ENCODE data around the gene OPRL1. TPM values are rescaled to one million over a fixed set of nuclear protein-coding genes. Genes with fewer than 3 reads are reported as not detected.
"Not testable (repeated sequence)": the region's sequence is repeated elsewhere in the genome, so short reads cannot be mapped to it uniquely, and the experiment has no call there.

The OPRL1 gene
- total RNA-seq, 1 donor from 2014 or later = 10.2 TPM

DNA sequence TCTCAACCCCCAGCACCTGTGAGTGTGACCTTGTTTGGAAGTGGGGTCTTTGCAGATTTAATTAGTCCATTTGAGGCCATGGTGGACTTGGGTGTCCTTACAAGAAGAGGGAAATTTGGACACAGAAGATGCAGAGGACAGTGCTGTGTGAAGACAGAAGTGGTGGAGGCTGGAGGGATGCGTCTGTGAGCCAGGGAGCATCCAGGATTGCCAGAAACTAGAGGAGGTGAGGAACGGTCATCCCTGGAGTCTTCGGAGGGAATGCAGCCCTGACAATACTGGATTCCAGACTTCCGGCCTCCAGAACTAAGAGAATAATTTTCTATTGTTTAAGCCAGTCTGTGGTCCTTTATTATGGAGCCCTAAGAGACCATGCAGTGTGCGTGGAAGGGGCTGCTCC is 50.4 kb downstream of the OPRL1 start:
- TF ChIP-seq, protein P1, sequence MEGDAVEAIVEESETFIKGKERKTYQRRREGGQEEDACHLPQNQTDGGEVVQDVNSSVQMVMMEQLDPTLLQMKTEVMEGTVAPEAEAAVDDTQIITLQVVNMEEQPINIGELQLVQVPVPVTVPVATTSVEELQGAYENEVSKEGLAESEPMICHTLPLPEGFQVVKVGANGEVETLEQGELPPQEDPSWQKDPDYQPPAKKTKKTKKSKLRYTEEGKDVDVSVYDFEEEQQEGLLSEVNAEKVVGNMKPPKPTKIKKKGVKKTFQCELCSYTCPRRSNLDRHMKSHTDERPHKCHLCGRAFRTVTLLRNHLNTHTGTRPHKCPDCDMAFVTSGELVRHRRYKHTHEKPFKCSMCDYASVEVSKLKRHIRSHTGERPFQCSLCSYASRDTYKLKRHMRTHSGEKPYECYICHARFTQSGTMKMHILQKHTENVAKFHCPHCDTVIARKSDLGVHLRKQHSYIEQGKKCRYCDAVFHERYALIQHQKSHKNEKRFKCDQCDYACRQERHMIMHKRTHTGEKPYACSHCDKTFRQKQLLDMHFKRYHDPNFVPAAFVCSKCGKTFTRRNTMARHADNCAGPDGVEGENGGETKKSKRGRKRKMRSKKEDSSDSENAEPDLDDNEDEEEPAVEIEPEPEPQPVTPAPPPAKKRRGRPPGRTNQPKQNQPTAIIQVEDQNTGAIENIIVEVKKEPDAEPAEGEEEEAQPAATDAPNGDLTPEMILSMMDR (IDR thresholded peaks at IDR 0.05; ENCODE audit: unreplicated experiment) = no peak
- Mint-ChIP-seq H3K27me3 (ENCODE audit: unreplicated experiment) (peaks cover 6% of the 10 kb centered on the region), H3K4me3 (ENCODE audit: unreplicated experiment) (no peak overlapping the region), H3K36me3 (ENCODE audit: low read depth, unreplicated experiment) (no peaks in the 10 kb centered on the region), H3K9me3 (ENCODE audit: unreplicated experiment) (no peaks in the 10 kb centered on the region), H3K4me1 (ENCODE audit: unreplicated experiment) (no peaks in the 10 kb centered on the region), H3K27ac (ENCODE audit: unreplicated experiment) (no peak overlapping the region)
- no peak for DNase-seq (ENCODE audit: low spot score)

DNA sequence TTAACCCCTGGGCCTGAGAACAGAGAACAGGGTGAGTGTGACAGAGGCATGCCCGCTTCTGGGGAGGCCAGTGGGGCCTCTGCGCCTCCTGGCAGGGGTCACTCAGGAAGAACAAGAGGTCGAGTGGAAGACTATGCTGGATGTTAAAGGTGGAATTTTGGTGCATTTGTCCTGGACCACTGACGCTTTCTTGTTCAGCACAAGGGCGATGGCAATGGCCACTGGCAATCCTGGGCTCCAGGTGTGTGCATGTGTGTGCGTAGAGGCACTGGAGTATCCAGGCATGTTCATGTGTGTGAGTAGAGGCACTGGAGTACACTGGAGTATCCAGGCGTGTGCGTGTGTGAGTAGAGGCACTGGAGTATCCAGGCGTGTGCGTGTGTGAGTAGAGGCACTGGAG is 51.0 kb downstream of the OPRL1 start:
- Mint-ChIP-seq H3K4me3 (ENCODE audit: unreplicated experiment) (no peak overlapping the region), H3K36me3 (ENCODE audit: low read depth, unreplicated experiment) (no peaks in the 10 kb centered on the region)

DNA sequence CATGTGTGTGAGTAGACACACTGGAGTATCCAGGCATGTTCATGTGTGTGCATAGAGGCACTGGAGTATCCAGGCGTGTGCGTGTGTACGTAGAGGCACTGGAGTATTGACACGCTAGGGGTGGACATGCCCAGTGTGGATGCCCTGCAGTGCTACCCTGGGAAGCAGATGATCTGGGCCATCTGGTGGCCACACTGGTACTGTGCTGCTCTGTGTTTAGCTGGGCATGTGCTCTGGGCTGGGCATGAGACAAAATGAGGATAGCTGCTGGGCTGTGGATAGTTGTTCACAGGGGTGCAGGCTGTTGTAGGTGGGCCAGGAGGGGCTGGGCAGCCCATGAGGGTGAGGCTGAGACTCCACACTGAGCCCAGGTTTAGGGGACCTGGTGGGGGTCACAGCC is 51.5 kb downstream of the OPRL1 start:
- no peaks in the 10 kb centered on the region for H3K4me1 Mint-ChIP-seq (ENCODE audit: unreplicated experiment)

More for the DNA sequence above, 51.0 kb downstream of the OPRL1 start:
- Mint-ChIP-seq H3K9me3 (ENCODE audit: unreplicated experiment) (no peaks in the 10 kb centered on the region), H3K27ac (ENCODE audit: unreplicated experiment) (no peak overlapping the region), H3K4me1 (ENCODE audit: unreplicated experiment) (no peaks in the 10 kb centered on the region), H3K27me3 (ENCODE audit: unreplicated experiment) (peaks cover 7% of the 10 kb centered on the region)
- no peak for DNase-seq (ENCODE audit: low spot score)
- TF ChIP-seq, protein P1 (IDR thresholded peaks at IDR 0.05; ENCODE audit: unreplicated experiment) = no peak

DNA sequence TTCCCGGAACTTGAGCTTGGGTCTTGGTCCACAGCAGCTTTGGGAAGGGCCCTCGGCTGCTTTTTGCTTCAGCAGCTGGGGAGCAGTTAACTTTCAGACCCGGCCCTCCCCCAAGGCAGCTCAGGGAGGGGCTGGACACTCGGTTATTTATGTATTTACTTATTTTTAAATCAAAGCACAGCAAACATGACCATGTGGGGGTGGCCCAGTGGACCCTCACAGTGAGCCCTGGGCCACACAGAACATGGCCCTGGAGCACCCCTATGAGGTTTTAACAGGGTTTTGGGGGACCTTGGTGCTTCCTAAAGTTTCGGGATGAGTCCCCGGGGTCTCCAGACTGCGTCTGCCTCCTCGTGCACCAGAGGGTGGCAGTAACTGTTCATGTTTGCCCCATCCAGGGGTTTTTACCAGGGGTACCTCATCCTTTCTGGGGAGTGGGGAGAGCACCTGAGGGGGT is 54.1 kb downstream of the OPRL1 start:
- DNase-seq (ENCODE audit: low spot score) = no peak
- H3K36me3 Mint-ChIP-seq (ENCODE audit: low read depth, unreplicated experiment) = no peaks in the 10 kb centered on the region
- H3K4me1 Mint-ChIP-seq (ENCODE audit: unreplicated experiment) = no peaks in the 10 kb centered on the region
- no peak overlapping the region for H3K4me3 Mint-ChIP-seq (ENCODE audit: unreplicated experiment)
- peaks cover 6% of the 10 kb centered on the region for H3K27me3 Mint-ChIP-seq (ENCODE audit: unreplicated experiment)
- no peaks in the 10 kb centered on the region for H3K9me3 Mint-ChIP-seq (ENCODE audit: unreplicated experiment)
- no peak overlapping the region for H3K27ac Mint-ChIP-seq (ENCODE audit: unreplicated experiment)
- TF ChIP-seq, protein P1 (IDR thresholded peaks at IDR 0.05; ENCODE audit: unreplicated experiment) = no peak

More for the DNA sequence above, 51.5 kb downstream of the OPRL1 start:
- H3K9me3 Mint-ChIP-seq (ENCODE audit: unreplicated experiment) = no peaks in the 10 kb centered on the region
- no peaks in the 10 kb centered on the region for H3K36me3 Mint-ChIP-seq (ENCODE audit: low read depth, unreplicated experiment)
- no peak for DNase-seq (ENCODE audit: low spot score)
- TF ChIP-seq, protein P1 (IDR thresholded peaks at IDR 0.05; ENCODE audit: unreplicated experiment) = no peak
- H3K27ac Mint-ChIP-seq (ENCODE audit: unreplicated experiment) = no peak overlapping the region
- no peak overlapping the region for H3K4me3 Mint-ChIP-seq (ENCODE audit: unreplicated experiment)
- H3K27me3 Mint-ChIP-seq (ENCODE audit: unreplicated experiment) = peaks cover 8% of the 10 kb centered on the region

DNA sequence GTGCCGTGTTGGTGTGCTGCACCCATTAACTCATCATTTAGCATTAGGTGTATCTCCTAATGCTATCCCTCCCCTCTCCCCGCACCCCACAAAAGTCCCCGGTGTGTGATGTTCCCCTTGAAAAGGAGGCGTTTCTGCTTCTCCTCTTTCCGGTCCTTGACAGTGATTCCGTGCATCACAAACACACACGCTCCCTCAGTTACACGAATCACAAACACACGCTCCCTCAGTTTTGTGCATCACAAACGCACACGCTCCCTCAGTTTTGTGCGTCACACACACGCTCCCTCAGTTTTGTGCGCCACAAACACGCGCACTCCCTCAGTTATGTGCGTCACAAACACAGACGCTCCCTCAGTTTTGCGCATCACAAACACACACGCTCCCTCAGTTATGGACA is 54.9 kb downstream of the OPRL1 start:
- not testable (repeated sequence) for H3K27ac Mint-ChIP-seq (ENCODE audit: unreplicated experiment); H3K36me3 Mint-ChIP-seq (ENCODE audit: low read depth, unreplicated experiment); H3K4me3 Mint-ChIP-seq (ENCODE audit: unreplicated experiment); H3K27me3 Mint-ChIP-seq (ENCODE audit: unreplicated experiment); H3K4me1 Mint-ChIP-seq (ENCODE audit: unreplicated experiment); DNase-seq (ENCODE audit: low spot score); H3K9me3 Mint-ChIP-seq (ENCODE audit: unreplicated experiment)

Measured in endothelial cell (in vitro differentiated cells).